ENCODE results near the gene SERPINA1.

DNA sequence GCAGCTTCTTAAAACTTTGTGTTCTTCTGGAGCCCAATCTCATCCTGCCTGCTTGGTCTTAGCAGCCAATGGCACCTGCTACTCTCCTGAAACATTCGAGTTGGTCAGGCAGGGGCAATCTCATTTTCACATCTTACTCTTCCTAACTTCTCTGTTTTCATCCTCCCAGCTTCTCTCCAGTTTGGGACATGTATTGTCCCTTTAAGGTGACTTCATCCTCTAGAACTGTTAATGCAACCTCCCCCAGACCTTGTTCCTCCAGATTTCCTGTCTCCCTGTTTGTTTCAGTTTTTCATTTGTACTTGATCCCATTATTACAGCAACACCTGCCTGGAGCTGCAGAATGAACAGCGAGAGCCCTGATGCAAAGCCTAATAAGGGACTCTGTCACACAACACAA, 32.9 kb upstream of the SERPINA1 start:
- no peak for TF ChIP-seq POLR2A (IDR thresholded peaks at IDR 0.05)
- TF ChIP-seq, protein P1, sequence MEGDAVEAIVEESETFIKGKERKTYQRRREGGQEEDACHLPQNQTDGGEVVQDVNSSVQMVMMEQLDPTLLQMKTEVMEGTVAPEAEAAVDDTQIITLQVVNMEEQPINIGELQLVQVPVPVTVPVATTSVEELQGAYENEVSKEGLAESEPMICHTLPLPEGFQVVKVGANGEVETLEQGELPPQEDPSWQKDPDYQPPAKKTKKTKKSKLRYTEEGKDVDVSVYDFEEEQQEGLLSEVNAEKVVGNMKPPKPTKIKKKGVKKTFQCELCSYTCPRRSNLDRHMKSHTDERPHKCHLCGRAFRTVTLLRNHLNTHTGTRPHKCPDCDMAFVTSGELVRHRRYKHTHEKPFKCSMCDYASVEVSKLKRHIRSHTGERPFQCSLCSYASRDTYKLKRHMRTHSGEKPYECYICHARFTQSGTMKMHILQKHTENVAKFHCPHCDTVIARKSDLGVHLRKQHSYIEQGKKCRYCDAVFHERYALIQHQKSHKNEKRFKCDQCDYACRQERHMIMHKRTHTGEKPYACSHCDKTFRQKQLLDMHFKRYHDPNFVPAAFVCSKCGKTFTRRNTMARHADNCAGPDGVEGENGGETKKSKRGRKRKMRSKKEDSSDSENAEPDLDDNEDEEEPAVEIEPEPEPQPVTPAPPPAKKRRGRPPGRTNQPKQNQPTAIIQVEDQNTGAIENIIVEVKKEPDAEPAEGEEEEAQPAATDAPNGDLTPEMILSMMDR (IDR thresholded peaks at IDR 0.05) = no peak
